Erythroblast (primary cell): ENCODE measurements around the gene POLR1F.

Source experiments
- GATA1 ChIP-seq: IDR thresholded peaks from 2 replicates; pipeline ENCODE4 v1.6.1; 2011; ENCODE audit warnings: low read depth, mild to moderate bottlenecking, control low read depth, low read length, moderate library complexity
- POLR2A ChIP-seq: IDR thresholded peaks from 2 replicates; pipeline ENCODE4 v1.6.1; 2011; ENCODE audit warnings: mild to moderate bottlenecking, low read length

GRCh38 chr7:19677180-19677579 is 31.7 kb downstream of the POLR1F start:
- no peak for TF ChIP-seq POLR2A
- TF ChIP-seq GATA1: no peak
